SK-MEL-5 (cell line): ENCODE data around the gene TIMM17B. TPM values are rescaled to one million over a fixed set of nuclear protein-coding genes. Genes with fewer than 3 reads are reported as not detected.

Experiments
- DNase-seq: peaks from one replicate; pipeline ENCODE4 v3.0.0-alpha.2; 2016; ENCODE audit warnings: low read depth, low spot score
- in situ Hi-C: cut with HindIII; loops from 2 replicates; pipeline ENCODE4 v1.10.0; 2016; ENCODE audit warnings: low sequenced_read_pairs, high pct_unique_total_duplicates, low pct_unique_long_range_greater_than_20kb
- polyA plus RNA-seq, 2 experiments: library from polyadenylated mRNA; depleted of rRNA; stranded (reverse); fragments of >200 nt; gene quantifications; 2 replicates each; pipeline ENCODE4 v1.2.3, GENCODE V29; 2015
- total RNA-seq: library from RNA; depleted of rRNA; stranded (reverse); fragments of >200 nt; shearing (Covaris generic); gene quantifications from 2 replicates; pipeline ENCODE4 v1.2.3, GENCODE V29; 2014; rRNA removed

The TIMM17B gene
- 34.9 and 39.7 TPM in 2 replicates for total RNA-seq
- polyA plus RNA-seq (2015; cell fraction: cytosol; rRNA removed), result 49.1 and 58.5 TPM in 2 replicates
- 36.2 and 41.7 TPM in 2 replicates for polyA plus RNA-seq (2015; cell fraction: nucleus; rRNA removed)

DNA sequence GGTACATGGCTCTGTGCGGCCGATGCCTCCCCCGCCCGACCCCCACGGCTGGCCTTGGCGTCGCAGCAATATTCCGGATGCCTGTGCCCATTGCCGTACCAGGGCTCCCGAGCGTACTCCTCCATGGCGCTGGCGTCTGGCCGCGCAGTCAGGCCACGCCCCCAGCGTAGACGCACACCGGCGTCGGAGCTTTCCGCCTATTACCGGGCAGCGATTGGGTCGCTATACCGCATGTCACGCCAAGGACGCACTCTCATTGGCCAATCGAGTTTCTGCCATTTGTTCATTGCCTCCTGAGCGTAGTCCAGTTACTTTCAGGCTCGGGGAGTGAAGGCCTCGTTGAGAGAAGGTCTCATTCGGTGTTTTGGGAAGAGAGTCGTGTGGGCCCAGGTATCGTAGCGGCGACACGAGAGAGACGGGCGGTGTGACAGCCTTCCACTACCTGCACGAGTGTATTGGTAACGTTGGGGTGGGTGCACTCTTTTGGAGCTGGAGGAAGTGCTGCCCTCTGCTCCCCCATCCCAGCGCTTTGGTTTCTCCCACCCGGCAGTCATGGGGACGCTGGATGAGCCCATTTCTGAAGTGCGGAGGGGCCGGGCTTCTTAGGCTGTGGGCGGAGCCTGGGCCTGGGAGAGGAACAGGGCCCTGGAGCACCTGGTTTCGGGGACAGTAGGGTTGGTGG is at the start of gene TIMM17B, which contains the start of gene PQBP1:
TIMM17B (minus strand) TSS at position 144 of the 682 bp plus-strand sequence; CDS start at position 125, 19 bp downstream.
PQBP1 (plus strand) TSS at position 306 of the 682 bp plus-strand sequence. CDS start 580 bp downstream, outside the sequence.
- in situ Hi-C loops, result no loop called here
- DNase-seq, result peak; percentile 96

DNA sequence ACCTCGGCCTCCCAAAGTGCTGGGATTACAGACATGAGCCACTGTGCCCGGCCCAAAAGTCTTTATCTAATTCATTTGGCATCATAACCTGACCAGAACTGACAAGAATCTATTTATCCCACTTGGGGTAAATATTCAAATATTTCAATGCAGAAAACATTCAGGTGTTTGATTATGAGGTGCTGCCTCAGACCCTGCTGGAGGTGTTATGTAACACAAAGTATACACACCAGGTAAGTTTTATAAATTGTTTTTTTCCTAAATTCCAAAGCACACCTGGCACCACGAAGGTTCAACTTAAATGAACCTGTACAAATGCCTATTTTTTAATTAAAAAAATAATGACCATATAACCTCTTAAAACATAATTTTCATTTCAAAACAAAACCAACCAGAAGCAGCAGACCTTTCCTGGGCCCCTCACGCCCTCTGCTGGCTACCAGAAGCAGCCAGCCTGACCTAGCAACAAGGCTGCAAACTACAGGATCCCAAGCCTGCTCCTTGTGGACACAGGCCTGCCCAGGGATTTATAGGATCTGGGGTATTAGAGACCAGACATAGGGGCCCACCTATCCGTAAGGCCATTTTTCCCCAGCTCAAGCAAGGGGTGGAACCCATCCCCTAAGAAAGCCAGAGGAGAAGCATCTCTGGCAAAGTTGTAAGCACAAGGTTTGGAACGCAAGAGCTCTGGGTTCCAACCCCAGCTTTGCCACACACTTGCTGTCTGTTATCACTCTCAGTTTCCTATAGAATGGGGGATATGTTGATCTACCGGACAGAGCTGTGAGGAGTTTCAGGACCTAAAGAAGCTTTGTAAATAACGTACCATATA is 48.2 kb upstream of the TIMM17B start:
- peak; percentile 64 for DNase-seq
- in situ Hi-C loops, result no loop called here

- in situ Hi-C loops, result no loop called here
- no peak for DNase-seq
Observed at GRCh38 chrX:48942895-48943294, 45.3 kb upstream of the TIMM17B start.

DNA sequence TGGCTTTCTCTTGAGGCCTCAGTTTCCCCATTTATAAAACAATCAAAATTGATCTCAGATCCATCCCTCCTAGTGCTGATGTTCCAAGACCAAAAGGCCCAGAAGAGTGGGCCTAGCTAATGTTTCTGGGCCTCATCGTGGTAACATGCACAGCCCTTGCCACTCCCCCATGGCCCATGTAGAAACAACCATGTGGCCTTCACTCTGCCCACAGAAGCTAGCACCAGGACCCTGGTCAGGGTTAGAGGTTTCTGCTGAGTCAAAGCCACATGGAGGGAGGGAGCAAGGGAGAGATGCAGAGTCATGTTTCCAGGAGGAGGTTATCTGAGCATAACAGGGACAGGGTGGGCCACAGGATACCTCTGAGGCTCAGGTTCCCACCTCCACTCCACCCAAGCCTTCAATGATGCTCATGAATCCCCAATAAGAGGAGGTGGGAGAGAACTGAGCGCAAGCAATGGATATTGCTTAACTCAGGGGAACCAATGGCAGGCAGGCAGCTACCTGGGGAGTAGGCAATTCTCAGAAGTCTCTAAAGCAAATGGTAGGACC is 42.9 kb upstream of the TIMM17B start:
- no peak for DNase-seq
- in situ Hi-C loops, result no loop called here

DNA sequence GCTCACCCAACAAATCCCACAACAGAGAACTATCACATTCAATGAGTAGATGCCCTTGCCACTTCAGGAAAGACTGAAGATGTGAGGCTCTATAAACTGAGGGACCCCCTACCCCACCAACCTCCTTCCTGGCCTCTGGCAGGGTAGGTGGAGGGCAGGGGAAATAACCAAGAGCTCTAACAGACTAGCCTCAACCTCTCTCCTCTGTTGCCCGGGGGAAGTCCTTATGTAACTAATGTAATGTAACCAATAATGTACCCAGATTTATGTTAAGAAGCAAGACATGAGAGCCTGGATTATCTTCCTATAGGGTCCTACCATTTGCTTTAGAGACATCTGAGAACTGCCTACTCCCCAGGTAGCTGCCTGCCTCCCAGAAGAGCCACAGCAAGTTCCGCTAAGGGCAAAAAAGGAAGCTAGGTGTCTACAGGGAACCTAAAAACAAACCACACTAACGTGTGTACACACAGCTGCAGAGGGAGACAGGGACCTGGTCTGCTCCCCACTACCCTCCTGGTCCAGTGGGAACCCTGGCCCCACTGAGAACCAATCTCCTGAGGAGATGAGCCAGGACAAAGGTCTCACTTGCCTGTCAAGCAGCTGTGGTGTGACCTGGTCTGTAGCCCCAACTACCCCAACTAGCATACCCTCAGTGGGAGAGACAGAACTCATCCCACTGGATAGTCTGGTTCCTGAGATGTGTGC is 42.1 kb upstream of the TIMM17B start:
- DNase-seq, result no peak
- in situ Hi-C loops, result no loop called here

DNA sequence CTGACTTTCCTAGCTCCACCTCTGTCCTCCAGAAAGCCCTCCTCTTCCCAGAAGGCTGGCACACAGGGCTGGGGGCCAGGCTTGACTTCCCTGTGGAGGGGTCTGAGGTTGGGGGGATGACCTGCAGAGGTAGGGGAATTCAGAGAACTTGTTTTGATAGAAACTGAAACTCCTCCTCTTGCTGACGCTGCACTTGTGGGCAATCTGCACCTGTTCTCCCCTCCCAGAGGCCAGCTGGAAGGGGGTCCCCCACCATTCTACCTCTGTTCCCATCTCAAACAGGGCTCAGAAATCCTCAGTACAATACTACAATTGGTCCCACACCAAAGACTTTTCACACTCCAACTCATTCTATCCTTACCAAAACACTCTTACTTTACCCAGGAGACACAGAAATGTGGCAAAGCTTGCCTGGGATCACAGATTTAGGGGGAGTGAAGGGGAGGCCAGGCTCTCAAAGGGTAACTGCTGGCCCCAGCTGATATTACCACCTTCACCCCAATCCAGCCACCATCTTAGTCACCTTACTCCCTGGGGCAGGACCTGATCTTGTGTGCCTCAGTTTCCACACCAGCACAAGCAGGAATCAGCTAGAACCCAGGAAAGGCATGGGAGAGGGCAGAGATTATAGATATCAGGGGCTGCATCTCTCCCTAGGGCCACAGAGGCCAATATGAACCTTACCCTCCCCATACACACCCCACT is 41.3 kb upstream of the TIMM17B start:
- in situ Hi-C loops, result no loop called here
- no peak for DNase-seq

- in situ Hi-C loops, result no loop called here
- DNase-seq, result peak; percentile 17
Observed at GRCh38 chrX:48937054-48937907, 39.7 kb upstream of the TIMM17B start.

DNA sequence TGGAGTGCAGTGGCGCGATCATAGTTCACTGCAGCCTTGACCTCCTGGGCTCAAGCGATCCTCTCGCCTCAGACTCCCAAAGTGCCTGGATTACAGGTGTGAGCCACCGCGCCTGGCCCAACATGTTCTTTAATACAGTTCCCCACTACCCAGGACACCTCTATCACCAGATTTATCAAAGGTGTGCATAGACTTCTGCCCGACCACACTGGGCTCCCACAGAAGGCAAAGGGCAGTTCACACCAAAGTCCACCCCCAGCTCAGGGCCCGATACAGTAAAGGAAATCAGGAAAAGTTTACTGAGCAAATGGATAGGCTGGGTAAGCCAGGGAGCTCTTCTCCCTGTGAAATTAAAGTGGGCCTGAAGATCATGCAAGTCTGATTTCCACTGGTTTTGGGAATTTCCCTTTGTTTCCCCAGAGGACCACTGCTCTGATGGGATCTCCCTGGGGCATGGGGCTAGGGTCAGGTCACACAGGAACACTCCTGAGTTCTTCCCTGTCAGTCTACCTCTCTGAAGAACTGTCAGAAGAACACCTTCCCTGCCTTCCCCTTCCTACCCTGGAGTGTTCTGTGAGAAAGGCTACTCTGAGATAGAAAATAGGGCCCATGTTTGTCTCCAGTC is 39.0 kb upstream of the TIMM17B start:
- DNase-seq, result no peak
- in situ Hi-C loops, result no loop called here

DNA sequence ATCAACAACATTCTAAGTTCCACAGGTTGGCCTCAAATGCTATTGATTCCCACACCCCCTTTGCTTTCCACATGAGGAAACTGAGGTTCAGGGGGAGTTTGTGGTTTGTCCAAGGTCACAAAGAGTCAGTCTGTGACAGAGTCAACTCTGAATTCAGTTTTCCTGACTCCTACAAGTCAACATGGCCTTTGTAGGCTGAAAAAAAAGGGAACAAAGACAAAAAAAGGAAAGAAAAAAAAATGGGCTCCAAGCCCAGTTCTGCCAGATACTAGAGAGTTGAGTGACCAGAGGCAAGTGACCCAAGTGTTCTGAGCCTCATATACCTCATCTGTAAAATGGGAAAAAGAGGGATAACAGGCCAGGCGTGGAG is 37.7 kb upstream of the TIMM17B start:
- in situ Hi-C loops, result no loop called here
- DNase-seq, result no peak

- in situ Hi-C loops, result no loop called here
- DNase-seq, result no peak
Observed at GRCh38 chrX:48934581-48935300, 37.2 kb upstream of the TIMM17B start.

GRCh38 chrX:48933757-48934156 is 36.2 kb upstream of the TIMM17B start:
- in situ Hi-C loops, result no loop called here
- DNase-seq, result no peak

- in situ Hi-C loops, result no loop called here
- no peak for DNase-seq
Observed at GRCh38 chrX:48927736-48928382, 30.3 kb upstream of the TIMM17B start.

DNA sequence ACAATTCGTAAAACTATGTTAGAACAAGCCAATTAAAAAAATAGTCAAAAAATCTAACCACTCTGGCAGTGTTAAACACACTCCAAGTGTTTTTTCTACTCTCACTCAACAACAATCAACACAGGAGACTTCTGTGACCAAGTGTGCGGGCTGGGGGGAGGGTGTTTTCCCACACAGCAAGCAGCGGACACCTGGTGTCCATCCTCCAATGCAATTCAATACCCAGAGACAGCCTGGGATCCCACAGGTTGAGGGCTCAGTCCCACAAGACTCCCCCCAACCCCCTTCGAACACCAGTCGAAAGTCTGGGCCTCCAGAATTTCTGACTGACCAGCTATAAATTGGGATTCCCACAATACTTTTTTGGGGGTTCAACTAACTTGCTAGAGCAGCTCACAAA is 29.6 kb upstream of the TIMM17B start:
- no peak for DNase-seq
- in situ Hi-C loops, result no loop called here

DNA sequence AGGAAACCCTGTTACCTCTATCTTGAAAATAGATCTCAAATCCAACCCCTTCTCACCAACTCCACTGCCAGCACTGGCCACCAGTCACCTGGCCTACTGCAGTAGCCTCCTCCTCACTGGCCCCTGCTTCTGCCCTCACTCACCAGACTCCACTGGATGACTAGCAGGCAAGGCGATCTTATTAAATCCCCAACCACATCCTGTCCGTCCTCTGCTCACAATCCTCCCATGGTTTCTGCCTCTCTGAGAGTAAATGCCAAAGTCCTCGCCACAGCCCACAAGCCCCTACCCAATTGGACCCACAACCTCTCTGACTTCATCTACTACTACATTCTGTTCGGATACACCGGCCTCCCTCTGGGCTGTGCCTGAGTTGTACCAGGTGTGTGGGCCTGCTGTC is 26.7 kb upstream of the TIMM17B start:
- no peak for DNase-seq
- in situ Hi-C loops, result no loop called here

- no peak for DNase-seq
- in situ Hi-C loops, result no loop called here
Observed at GRCh38 chrX:48923771-48924170, 26.2 kb upstream of the TIMM17B start.
